ENCODE results near the gene CPAMD8.
"Not testable (repeated sequence)": the region's sequence is repeated elsewhere in the genome, so short reads cannot be mapped to it uniquely, and the experiment has no call there.

The CPAMD8 gene

GRCh38 chr19:17024941-17025340 lies 1.7 kb downstream of the CPAMD8 start:
- peaks cover 17 to 26% of the 10 kb centered on the region in 2 donors for H3K27me3 ChIP-seq (ENCODE audit: control insufficient read depth in 2 of 2, insufficient read depth in 2 of 2, low read length in 2 of 2)
- H3K9ac ChIP-seq (ENCODE audit: low read depth in 1 of 2, low read length in 2 of 2); H3K36me3 ChIP-seq (ENCODE audit: control insufficient read depth in 2 of 2, insufficient read depth in 2 of 2, low read length in 2 of 2); H3K4me3 ChIP-seq (ENCODE audit: low read length in 2 of 2); H3K9me3 ChIP-seq (ENCODE audit: control insufficient read depth in 2 of 2, low read length in 2 of 2); H3K4me1 ChIP-seq (ENCODE audit: control insufficient read depth in 2 of 2, insufficient read depth in 2 of 2, low read length in 2 of 2); H3K27ac ChIP-seq (ENCODE audit: low read depth in 2 of 2, low read length in 2 of 2): not testable (repeated sequence)

GRCh38 chr19:17023805-17024204 lies 2.8 kb downstream of the CPAMD8 start:
- Histone ChIP-seq H3K27me3 (ENCODE audit: control insufficient read depth in 2 of 2, insufficient read depth in 2 of 2, low read length in 2 of 2) (peaks cover 17 to 26% of the 10 kb centered on the region in 2 donors), H3K27ac (ENCODE audit: low read depth in 2 of 2, low read length in 2 of 2) (no peak overlapping the region), H3K9me3 (ENCODE audit: control insufficient read depth in 2 of 2, low read length in 2 of 2) (peaks cover 3 to 8% of the 10 kb centered on the region in 2 donors), H3K36me3 (ENCODE audit: control insufficient read depth in 2 of 2, insufficient read depth in 2 of 2, low read length in 2 of 2) (no peaks in the 10 kb centered on the region), H3K4me3 (ENCODE audit: low read length in 2 of 2) (no peak overlapping the region), H3K4me1 (ENCODE audit: control insufficient read depth in 2 of 2, insufficient read depth in 2 of 2, low read length in 2 of 2) (peaks cover 4 to 5% of the 10 kb centered on the region in 2 donors), H3K9ac (ENCODE audit: low read depth in 1 of 2, low read length in 2 of 2) (no peak overlapping the region)

- Histone ChIP-seq H3K9ac (ENCODE audit: low read depth in 1 of 2, low read length in 2 of 2) (no peak overlapping the region), H3K9me3 (ENCODE audit: control insufficient read depth in 2 of 2, low read length in 2 of 2) (peaks cover 3 to 8% of the 10 kb centered on the region in 2 donors), H3K27ac (ENCODE audit: low read depth in 2 of 2, low read length in 2 of 2) (no peak overlapping the region), H3K36me3 (ENCODE audit: control insufficient read depth in 2 of 2, insufficient read depth in 2 of 2, low read length in 2 of 2) (no peaks in the 10 kb centered on the region), H3K4me3 (ENCODE audit: low read length in 2 of 2) (no peak overlapping the region), H3K27me3 (ENCODE audit: control insufficient read depth in 2 of 2, insufficient read depth in 2 of 2, low read length in 2 of 2) (peaks cover 17 to 18% of the 10 kb centered on the region in 2 donors), H3K4me1 (ENCODE audit: control insufficient read depth in 2 of 2, insufficient read depth in 2 of 2, low read length in 2 of 2) (peaks cover 4 to 5% of the 10 kb centered on the region in 2 donors)
Observed at GRCh38 chr19:17022738-17023137, 3.9 kb downstream of the CPAMD8 start.

- Histone ChIP-seq H3K4me1 (ENCODE audit: control insufficient read depth in 2 of 2, insufficient read depth in 2 of 2, low read length in 2 of 2) (peaks cover 4 to 5% of the 10 kb centered on the region in 2 donors), H3K27me3 (ENCODE audit: control insufficient read depth in 2 of 2, insufficient read depth in 2 of 2, low read length in 2 of 2) (peaks cover 12 to 14% of the 10 kb centered on the region in 2 donors), H3K27ac (ENCODE audit: low read depth in 2 of 2, low read length in 2 of 2) (no peak overlapping the region), H3K4me3 (ENCODE audit: low read length in 2 of 2) (no peak overlapping the region), H3K9me3 (ENCODE audit: control insufficient read depth in 2 of 2, low read length in 2 of 2) (peaks cover 3 to 8% of the 10 kb centered on the region in 2 donors), H3K9ac (ENCODE audit: low read depth in 1 of 2, low read length in 2 of 2) (no peak overlapping the region), H3K36me3 (ENCODE audit: control insufficient read depth in 2 of 2, insufficient read depth in 2 of 2, low read length in 2 of 2) (no peaks in the 10 kb centered on the region)
Observed at GRCh38 chr19:17021793-17022590, 4.6 kb downstream of the CPAMD8 start.

GRCh38 chr19:17021328-17021727 lies 5.3 kb downstream of the CPAMD8 start:
- no peak overlapping the region for H3K27ac ChIP-seq (ENCODE audit: low read depth in 2 of 2, low read length in 2 of 2)
- H3K9me3 ChIP-seq (ENCODE audit: control insufficient read depth in 2 of 2, low read length in 2 of 2), result peaks cover 3 to 8% of the 10 kb centered on the region in 2 donors
- H3K9ac ChIP-seq (ENCODE audit: low read depth in 1 of 2, low read length in 2 of 2), result no peak overlapping the region
- H3K4me1 ChIP-seq (ENCODE audit: control insufficient read depth in 2 of 2, insufficient read depth in 2 of 2, low read length in 2 of 2), result peaks cover 4 to 5% of the 10 kb centered on the region in 2 donors
- peaks cover 11 to 14% of the 10 kb centered on the region in 2 donors for H3K27me3 ChIP-seq (ENCODE audit: control insufficient read depth in 2 of 2, insufficient read depth in 2 of 2, low read length in 2 of 2)
- H3K4me3 ChIP-seq (ENCODE audit: low read length in 2 of 2), result no peak overlapping the region
- no peaks in the 10 kb centered on the region for H3K36me3 ChIP-seq (ENCODE audit: control insufficient read depth in 2 of 2, insufficient read depth in 2 of 2, low read length in 2 of 2)

- Histone ChIP-seq H3K9me3 (ENCODE audit: control insufficient read depth in 2 of 2, low read length in 2 of 2) (peaks cover 3 to 8% of the 10 kb centered on the region in 2 donors), H3K27ac (ENCODE audit: low read depth in 2 of 2, low read length in 2 of 2) (no peak overlapping the region), H3K9ac (ENCODE audit: low read depth in 1 of 2, low read length in 2 of 2) (no peak overlapping the region), H3K4me3 (ENCODE audit: low read length in 2 of 2) (no peak overlapping the region), H3K4me1 (ENCODE audit: control insufficient read depth in 2 of 2, insufficient read depth in 2 of 2, low read length in 2 of 2) (peaks cover 0 to under 1% of the 10 kb centered on the region in 2 donors), H3K27me3 (ENCODE audit: control insufficient read depth in 2 of 2, insufficient read depth in 2 of 2, low read length in 2 of 2) (peaks cover 6 to 10% of the 10 kb centered on the region in 2 donors), H3K36me3 (ENCODE audit: control insufficient read depth in 2 of 2, insufficient read depth in 2 of 2, low read length in 2 of 2) (no peaks in the 10 kb centered on the region)
Observed at GRCh38 chr19:17020823-17021222, 5.8 kb downstream of the CPAMD8 start.

GRCh38 chr19:17020385-17020784 lies 6.2 kb downstream of the CPAMD8 start:
- Histone ChIP-seq H3K27ac (ENCODE audit: low read depth in 2 of 2, low read length in 2 of 2) (no peak overlapping the region), H3K4me3 (ENCODE audit: low read length in 2 of 2) (no peak overlapping the region)

GRCh38 chr19:17014212-17014861 lies 12.3 kb downstream of the CPAMD8 start:
- H3K9me3 ChIP-seq (ENCODE audit: control insufficient read depth in 2 of 2, low read length in 2 of 2); H3K36me3 ChIP-seq (ENCODE audit: control insufficient read depth in 2 of 2, insufficient read depth in 2 of 2, low read length in 2 of 2); H3K27ac ChIP-seq (ENCODE audit: low read depth in 2 of 2, low read length in 2 of 2); H3K4me3 ChIP-seq (ENCODE audit: low read length in 2 of 2); H3K4me1 ChIP-seq (ENCODE audit: control insufficient read depth in 2 of 2, insufficient read depth in 2 of 2, low read length in 2 of 2); H3K27me3 ChIP-seq (ENCODE audit: control insufficient read depth in 2 of 2, insufficient read depth in 2 of 2, low read length in 2 of 2); H3K9ac ChIP-seq (ENCODE audit: low read depth in 1 of 2, low read length in 2 of 2): not testable (repeated sequence)

More at GRCh38 chr19:17020385-17020784, 6.2 kb downstream of the CPAMD8 start:
- peaks cover 4 to 6% of the 10 kb centered on the region in 2 donors for H3K27me3 ChIP-seq (ENCODE audit: control insufficient read depth in 2 of 2, insufficient read depth in 2 of 2, low read length in 2 of 2)
- peaks cover 3 to 8% of the 10 kb centered on the region in 2 donors for H3K9me3 ChIP-seq (ENCODE audit: control insufficient read depth in 2 of 2, low read length in 2 of 2)
- no peak overlapping the region for H3K9ac ChIP-seq (ENCODE audit: low read depth in 1 of 2, low read length in 2 of 2)
- no peaks in the 10 kb centered on the region for H3K4me1 ChIP-seq (ENCODE audit: control insufficient read depth in 2 of 2, insufficient read depth in 2 of 2, low read length in 2 of 2)
- no peaks in the 10 kb centered on the region for H3K36me3 ChIP-seq (ENCODE audit: control insufficient read depth in 2 of 2, insufficient read depth in 2 of 2, low read length in 2 of 2)

- H3K36me3 ChIP-seq (ENCODE audit: control insufficient read depth in 2 of 2, insufficient read depth in 2 of 2, low read length in 2 of 2), result no peaks in the 10 kb centered on the region
- H3K9me3 ChIP-seq (ENCODE audit: control insufficient read depth in 2 of 2, low read length in 2 of 2), result no peaks in the 10 kb centered on the region
- no peak overlapping the region for H3K4me3 ChIP-seq (ENCODE audit: low read length in 2 of 2)
- no peaks in the 10 kb centered on the region for H3K4me1 ChIP-seq (ENCODE audit: control insufficient read depth in 2 of 2, insufficient read depth in 2 of 2, low read length in 2 of 2)
- H3K27me3 ChIP-seq (ENCODE audit: control insufficient read depth in 2 of 2, insufficient read depth in 2 of 2, low read length in 2 of 2), result no peaks in the 10 kb centered on the region
- no peak overlapping the region for H3K27ac ChIP-seq (ENCODE audit: low read depth in 2 of 2, low read length in 2 of 2)
- H3K9ac ChIP-seq (ENCODE audit: low read depth in 1 of 2, low read length in 2 of 2), result no peak overlapping the region
Observed at GRCh38 chr19:17011485-17011884, 15.1 kb downstream of the CPAMD8 start.

- Histone ChIP-seq H3K4me1 (ENCODE audit: control insufficient read depth in 2 of 2, insufficient read depth in 2 of 2, low read length in 2 of 2) (no peaks in the 10 kb centered on the region), H3K27me3 (ENCODE audit: control insufficient read depth in 2 of 2, insufficient read depth in 2 of 2, low read length in 2 of 2) (no peaks in the 10 kb centered on the region), H3K4me3 (ENCODE audit: low read length in 2 of 2) (no peak overlapping the region), H3K9ac (ENCODE audit: low read depth in 1 of 2, low read length in 2 of 2) (no peak overlapping the region), H3K27ac (ENCODE audit: low read depth in 2 of 2, low read length in 2 of 2) (no peak overlapping the region), H3K36me3 (ENCODE audit: control insufficient read depth in 2 of 2, insufficient read depth in 2 of 2, low read length in 2 of 2) (no peaks in the 10 kb centered on the region), H3K9me3 (ENCODE audit: control insufficient read depth in 2 of 2, low read length in 2 of 2) (no peaks in the 10 kb centered on the region)
Observed at GRCh38 chr19:17006579-17006978, 20.0 kb downstream of the CPAMD8 start.

Data from mucosa of rectum (tissue), 2 donors.